HL-60 (cell line): Measurements from ENCODE around the gene LTN1.

Experiments
- CTCF ChIP-seq: IDR thresholded peaks from one replicate; pipeline ENCODE4 v1.5.1; 2011; ENCODE audit warnings: low read length, control low read depth, inconsistent platforms; ENCODE audit not compliant: insufficient read depth
- GABPA ChIP-seq: IDR thresholded peaks from 2 replicates; pipeline ENCODE4 v1.6.1; 2012; ENCODE audit warnings: low read depth
- POLR2AphosphoS5 ChIP-seq: IDR thresholded peaks from 2 replicates; pipeline ENCODE4 v1.6.1; 2012; ENCODE audit warnings: low read depth
- REST ChIP-seq: IDR thresholded peaks from 2 replicates; pipeline ENCODE4 v1.6.1; 2012; ENCODE audit warnings: low read depth; ENCODE audit not compliant: insufficient replicate concordance

DNA sequence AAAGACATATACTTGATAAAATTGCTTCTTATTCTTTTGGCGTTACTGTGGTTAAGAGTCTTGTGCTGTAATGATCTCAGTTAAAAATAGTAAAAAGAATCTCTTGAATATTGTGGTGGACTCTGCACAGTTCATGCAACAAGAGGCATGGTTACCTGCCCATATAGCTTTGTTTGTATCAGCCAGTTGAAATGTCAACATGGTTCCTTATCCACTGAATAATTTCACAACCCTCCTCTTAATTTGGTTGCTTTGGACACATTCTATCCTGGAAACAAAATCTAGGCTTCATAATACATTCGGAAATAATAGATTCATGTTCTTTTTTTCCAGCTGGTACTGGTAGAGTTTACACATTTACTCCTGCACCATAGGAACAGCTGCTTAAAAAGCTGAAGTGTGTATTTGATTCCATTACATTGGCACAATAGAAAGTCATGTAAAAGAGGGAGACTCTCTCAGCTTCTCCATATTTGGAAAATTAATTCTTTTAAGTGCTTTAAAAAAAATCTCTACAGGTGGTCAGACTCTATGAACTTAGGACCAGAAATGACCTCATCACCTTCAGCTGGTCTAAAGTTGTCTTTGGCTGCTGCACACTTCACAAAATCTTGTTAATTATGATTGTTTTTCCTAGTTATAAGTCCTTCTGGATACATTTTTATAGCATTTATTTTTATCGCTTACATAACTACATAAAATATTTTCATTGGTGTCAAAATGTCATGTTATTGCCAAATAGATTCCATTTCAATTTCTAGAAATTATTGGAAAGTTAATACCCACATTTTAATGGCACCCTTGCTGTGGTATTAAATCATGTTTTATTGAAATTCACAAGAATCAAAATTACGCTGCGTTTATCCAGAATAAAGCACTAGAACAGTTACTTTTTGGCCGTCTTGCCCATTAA lies 100.2 kb downstream of the LTN1 start:
- TF ChIP-seq CTCF, result no peak
- TF ChIP-seq GABPA, result no peak
- no peak for TF ChIP-seq REST
- no peak for TF ChIP-seq POLR2AphosphoS5
